Activated naive CD8-positive, alpha-beta T cell treated with anti-CD3 and anti-CD28 coated beads, Interleukin-2, amount 10 ng/mL, durations not matched to agents 7 days and 5 days (primary cell): ENCODE measurements around the gene MICAL3. TPM values are rescaled to one million over a fixed set of nuclear protein-coding genes. Genes with fewer than 3 reads are reported as not detected.

ENCODE experiments used
- ATAC-seq: fragments of 150-1000 bp; cut with Tn5 transposase; one replicate; pipeline ENCODE4 v1.10.0; 2021; ENCODE audit warnings: low read depth, moderate library complexity
- POLR2A ChIA-PET: fragments of 350-600 bp; sonication (Branson Sonifier 250); formaldehyde crosslinking; loops from one replicate; lab custom pipeline; 2021; ENCODE audit warnings: antibody characterized with exemption; lab: Charles Lee
- DNase-seq: peaks from one replicate; pipeline ENCODE4 v3.0.0; 2021
- H3K27ac Mint-ChIP-seq: one replicate; pipeline ENCODE4 v1.8.0; 2022; ENCODE audit warnings: mild to moderate bottlenecking, mixed read lengths
- H3K27me3 Mint-ChIP-seq: one replicate; pipeline ENCODE4 v1.8.0; 2022; ENCODE audit warnings: mild to moderate bottlenecking, moderate library complexity, mixed read lengths
- H3K36me3 Mint-ChIP-seq: one replicate; pipeline ENCODE4 v1.8.0; 2021; ENCODE audit warnings: mild to moderate bottlenecking, mixed read lengths
- H3K4me1 Mint-ChIP-seq: one replicate; pipeline ENCODE4 v1.8.0; 2021; ENCODE audit warnings: mixed read lengths
- H3K4me3 Mint-ChIP-seq: one replicate; pipeline ENCODE4 v1.8.0; 2022; ENCODE audit warnings: mild to moderate bottlenecking, moderate library complexity, mixed read lengths
- H3K9me3 Mint-ChIP-seq: one replicate; pipeline ENCODE4 v1.8.0; 2021; ENCODE audit warnings: mixed read lengths
- total RNA-seq, 2 experiments: library from RNA; stranded (reverse); gene quantifications; one replicate each; pipeline ENCODE4 v1.2.3, GENCODE V29; 2021

The MICAL3 gene
- total RNA-seq, 2 experiments from 2014 or later = 35.7 to 36.8 TPM

DNA sequence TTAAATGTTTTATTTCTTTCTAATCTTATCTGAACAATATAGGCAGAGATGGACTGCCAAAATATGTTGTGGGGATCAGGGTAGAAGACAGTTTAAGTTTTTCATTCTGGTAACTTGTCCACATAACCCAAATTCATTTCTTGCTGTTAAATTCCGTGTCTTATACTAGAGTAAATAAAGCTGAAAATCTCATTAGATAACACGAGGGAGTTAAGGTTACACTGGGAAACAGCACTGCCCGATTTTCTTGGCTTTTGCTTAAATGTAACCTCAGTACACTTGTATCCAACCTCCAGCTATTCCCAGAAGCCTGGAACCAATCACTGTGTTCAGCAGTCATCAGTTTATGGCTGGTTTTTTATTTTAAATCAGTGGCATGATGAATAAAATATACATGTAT, 48.2 kb downstream of the MICAL3 start:
- Mint-ChIP-seq H3K4me3 (no peak overlapping the region), H3K27ac (no peak overlapping the region), H3K4me1 (peaks cover 21% of the 10 kb centered on the region), H3K36me3 (peaks cover 2% of the 10 kb centered on the region), H3K27me3 (no peaks in the 10 kb centered on the region), H3K9me3 (no peaks in the 10 kb centered on the region)
- POLR2A ChIA-PET = no interaction called here
- ATAC-seq = no peak
- DNase-seq = no peak

DNA sequence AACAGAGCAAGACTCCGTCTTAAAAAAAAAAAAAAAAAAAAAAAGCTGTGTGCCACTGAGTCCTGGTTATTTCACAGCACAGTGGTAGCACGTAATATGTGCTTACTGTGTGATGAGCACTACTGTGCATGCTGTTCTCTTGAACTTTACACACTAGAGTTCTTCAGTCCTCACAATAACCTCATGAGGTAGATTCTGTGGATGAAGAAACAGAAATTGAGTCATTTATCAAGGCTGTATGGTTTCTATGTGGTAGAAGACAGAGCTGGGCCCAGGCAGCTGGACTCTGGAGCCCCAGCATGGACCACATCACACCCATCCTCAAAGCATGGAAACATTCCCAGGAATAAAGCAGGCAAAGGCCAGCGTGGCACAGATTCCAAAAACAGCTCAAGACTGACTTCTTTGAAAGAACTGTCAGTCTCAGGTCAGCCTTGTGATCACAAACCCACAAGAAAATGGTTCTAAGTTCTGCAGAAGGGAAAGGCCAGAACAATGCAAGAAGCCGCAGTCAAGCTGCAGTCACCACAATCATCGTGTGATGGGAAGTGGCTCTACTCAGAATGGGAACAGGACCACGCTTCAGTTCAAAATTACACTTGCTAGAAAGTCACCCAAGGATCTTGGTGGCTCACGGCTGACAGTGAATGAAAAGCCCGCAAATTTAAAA, 49.5 kb downstream of the MICAL3 start:
- Mint-ChIP-seq H3K4me3 (no peak overlapping the region), H3K36me3 (peaks cover 2% of the 10 kb centered on the region), H3K4me1 (peaks cover 10% of the 10 kb centered on the region), H3K27ac (no peak overlapping the region), H3K27me3 (no peaks in the 10 kb centered on the region), H3K9me3 (no peaks in the 10 kb centered on the region)
- POLR2A ChIA-PET = interaction anchor here (0.5 kb wide), 1 partner anchor 33 kb away, joined by 5 read pairs; no protein-coding TSS in a partner anchor
- no peak for ATAC-seq
- DNase-seq = no peak

DNA sequence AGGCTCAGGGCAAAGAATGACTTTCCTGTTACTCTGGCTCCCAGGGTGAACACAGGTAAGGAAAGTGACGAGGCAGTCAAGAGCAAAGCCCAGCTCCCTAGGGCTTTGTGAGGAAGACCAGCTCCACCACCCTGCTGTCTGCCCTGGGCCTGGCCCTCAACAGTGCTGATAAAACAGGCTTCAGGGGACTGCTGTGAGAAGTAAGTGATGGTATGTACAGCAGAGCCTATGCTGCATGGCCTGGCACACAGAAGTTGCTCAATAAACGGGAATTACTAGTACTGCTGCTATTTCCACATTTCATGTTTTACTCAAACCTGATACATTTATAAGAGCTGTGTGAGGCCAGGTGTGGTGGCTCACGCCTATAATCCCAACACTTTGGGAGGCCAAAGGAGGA, 50.3 kb downstream of the MICAL3 start:
- Mint-ChIP-seq H3K27ac (no peak overlapping the region), H3K27me3 (no peaks in the 10 kb centered on the region), H3K9me3 (no peaks in the 10 kb centered on the region), H3K4me1 (peaks cover 10% of the 10 kb centered on the region), H3K4me3 (no peak overlapping the region), H3K36me3 (peaks cover 2% of the 10 kb centered on the region)
- POLR2A ChIA-PET = no interaction called here
- no peak for DNase-seq
- no peak for ATAC-seq

DNA sequence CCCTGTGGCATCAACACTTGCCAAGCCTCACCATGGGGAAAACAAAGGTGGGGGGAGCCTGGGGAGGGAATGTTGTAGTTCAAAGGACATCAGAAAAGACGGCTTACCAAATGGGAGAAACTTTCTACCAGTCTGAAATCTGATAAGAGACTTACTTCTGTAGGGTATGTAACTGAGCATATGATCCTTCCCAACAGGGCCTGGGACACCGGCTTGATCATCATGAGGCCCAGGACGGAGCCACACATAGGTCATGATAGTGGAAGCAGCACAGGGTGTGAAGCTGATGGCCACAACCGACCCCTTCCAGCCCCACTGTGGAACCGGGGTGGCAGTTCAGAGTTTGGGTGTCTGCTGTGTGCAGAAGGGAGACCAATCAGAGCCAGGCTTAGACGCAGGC, 51.1 kb downstream of the MICAL3 start:
- ATAC-seq (no peak), DNase-seq (no peak)
- Mint-ChIP-seq H3K27ac (no peak overlapping the region), H3K9me3 (no peaks in the 10 kb centered on the region), H3K4me1 (peaks cover 10% of the 10 kb centered on the region), H3K27me3 (no peaks in the 10 kb centered on the region), H3K4me3 (no peak overlapping the region), H3K36me3 (peaks cover 2% of the 10 kb centered on the region)
- POLR2A ChIA-PET = no interaction called here

DNA sequence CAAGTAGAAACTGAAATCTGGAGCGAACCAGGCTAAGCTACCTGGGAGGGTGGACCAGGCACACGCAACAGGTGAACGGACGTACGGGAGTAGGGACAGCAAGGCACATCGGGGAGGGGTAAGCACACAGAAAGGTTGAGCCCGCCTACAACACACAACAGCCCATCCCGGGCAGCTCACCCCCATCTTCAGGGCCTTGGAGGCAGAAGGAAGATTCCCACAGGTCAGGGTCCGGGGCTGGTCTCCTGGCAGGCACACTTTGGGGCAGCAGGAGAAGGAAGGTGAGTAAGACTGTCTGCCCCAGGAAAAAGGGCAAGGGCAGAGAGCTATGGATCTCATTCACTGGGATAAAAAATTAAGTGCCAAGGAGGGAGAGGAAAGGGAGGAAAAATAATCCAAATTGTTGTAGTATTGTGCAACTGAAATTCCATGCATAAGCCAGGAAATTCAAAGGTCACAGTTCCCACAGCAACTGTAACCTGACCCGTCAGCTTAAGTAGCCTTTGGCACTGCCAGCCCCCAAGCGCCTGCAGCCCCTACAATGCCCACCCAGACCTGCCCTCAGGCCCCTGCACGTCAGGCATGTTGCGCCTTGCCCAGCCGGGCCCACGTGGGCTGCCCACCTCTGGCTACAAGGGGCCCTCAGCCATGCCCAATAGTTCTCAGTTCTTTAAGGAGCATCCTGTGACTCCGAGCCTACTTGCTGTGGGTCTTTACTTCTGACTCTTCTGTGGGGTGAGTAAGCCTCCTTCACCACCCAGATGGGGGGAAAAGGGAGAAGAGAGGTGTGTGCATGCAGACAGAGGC, 51.8 kb downstream of the MICAL3 start:
- ATAC-seq = no peak

DNA sequence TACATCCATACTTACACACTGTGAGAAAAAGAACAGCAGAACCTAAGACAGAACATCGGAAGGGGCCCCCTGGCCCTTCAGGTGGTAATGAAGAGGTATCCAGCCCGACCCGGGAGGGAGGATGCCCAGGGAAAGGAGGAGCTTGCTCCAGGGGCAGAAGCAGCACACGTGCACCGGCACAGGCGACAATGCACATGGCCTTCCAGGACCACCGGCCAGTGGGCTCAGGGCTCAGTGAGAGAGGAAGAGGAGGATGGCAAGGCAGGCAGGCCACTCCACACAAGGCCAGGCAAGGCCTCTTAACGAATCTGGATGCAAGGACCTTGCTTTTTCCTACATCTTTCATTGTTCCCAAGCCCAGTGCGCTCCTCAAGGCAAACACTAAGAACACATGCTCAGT, 52.6 kb downstream of the MICAL3 start:
- ATAC-seq = no peak
- no peaks in the 10 kb centered on the region for H3K9me3 Mint-ChIP-seq
- H3K4me1 Mint-ChIP-seq = peaks cover 11% of the 10 kb centered on the region
- POLR2A ChIA-PET = no interaction called here
- H3K27me3 Mint-ChIP-seq = no peaks in the 10 kb centered on the region
- no peak for DNase-seq
- H3K27ac Mint-ChIP-seq = no peak overlapping the region
- H3K4me3 Mint-ChIP-seq = no peak overlapping the region
- peaks cover 4% of the 10 kb centered on the region for H3K36me3 Mint-ChIP-seq

More for the DNA sequence above, 51.8 kb downstream of the MICAL3 start:
- no peak overlapping the region for H3K27ac Mint-ChIP-seq
- peaks cover 4% of the 10 kb centered on the region for H3K36me3 Mint-ChIP-seq
- peaks cover 10% of the 10 kb centered on the region for H3K4me1 Mint-ChIP-seq
- no peak overlapping the region for H3K4me3 Mint-ChIP-seq
- no peaks in the 10 kb centered on the region for H3K27me3 Mint-ChIP-seq
- POLR2A ChIA-PET = no interaction called here
- no peaks in the 10 kb centered on the region for H3K9me3 Mint-ChIP-seq
- DNase-seq = no peak

DNA sequence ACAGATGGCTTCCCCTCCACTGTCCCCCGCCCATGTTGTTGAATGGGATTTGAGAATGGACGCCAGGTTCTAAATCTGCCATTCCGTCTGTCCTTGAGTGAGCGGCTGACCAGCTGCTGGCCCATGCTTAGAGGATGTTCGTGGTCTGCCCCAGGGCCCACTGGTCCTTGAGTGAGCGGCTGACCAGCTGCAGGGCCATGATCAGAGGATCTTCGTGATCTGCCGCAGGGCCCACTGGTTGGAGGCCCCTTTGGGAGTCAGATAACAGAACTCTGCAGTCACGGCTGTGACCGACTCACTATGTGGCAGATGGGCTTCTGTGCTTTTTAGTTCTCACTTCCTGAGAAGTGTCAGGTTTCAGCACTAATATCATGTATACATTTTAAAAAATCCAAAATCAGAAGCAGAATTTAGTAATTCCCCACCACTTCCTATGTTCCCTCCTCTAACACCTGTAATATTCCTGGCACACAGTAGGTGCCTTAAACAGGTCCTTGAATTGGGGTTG, 54.1 kb downstream of the MICAL3 start:
- POLR2A ChIA-PET = no interaction called here
- no peak for ATAC-seq

DNA sequence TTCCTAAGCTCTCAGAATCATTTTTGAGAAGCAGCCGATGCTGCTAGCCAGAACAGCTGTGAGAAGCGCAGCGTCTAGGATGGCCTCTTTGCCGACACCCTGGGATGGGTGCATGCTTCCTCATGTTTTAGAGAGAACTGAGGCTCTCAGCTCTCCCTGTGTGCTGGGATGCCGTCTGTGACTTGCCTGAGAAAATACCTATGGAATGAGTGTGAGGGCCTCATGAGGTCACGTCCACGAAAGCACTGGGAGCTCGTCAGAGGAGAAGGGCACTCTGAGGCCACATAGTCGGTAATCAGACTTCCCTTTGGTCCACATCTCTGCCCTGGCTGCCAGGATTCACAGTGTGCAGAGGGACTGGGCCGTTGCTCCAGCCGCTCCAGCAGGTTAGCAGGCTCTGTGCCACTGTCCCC, 54.7 kb downstream of the MICAL3 start:
- peaks cover 7% of the 10 kb centered on the region for H3K4me1 Mint-ChIP-seq
- H3K4me3 Mint-ChIP-seq = no peak overlapping the region
- H3K36me3 Mint-ChIP-seq = peaks cover 4% of the 10 kb centered on the region
- POLR2A ChIA-PET = no interaction called here
- no peak for DNase-seq
- ATAC-seq = no peak
- no peaks in the 10 kb centered on the region for H3K9me3 Mint-ChIP-seq
- no peak overlapping the region for H3K27ac Mint-ChIP-seq
- H3K27me3 Mint-ChIP-seq = no peaks in the 10 kb centered on the region

More for the DNA sequence above, 54.1 kb downstream of the MICAL3 start:
- Mint-ChIP-seq H3K36me3 (peaks cover 4% of the 10 kb centered on the region), H3K4me1 (peaks cover 13% of the 10 kb centered on the region), H3K4me3 (no peak overlapping the region), H3K27me3 (no peaks in the 10 kb centered on the region), H3K27ac (no peak overlapping the region), H3K9me3 (no peaks in the 10 kb centered on the region)
- no peak for DNase-seq

DNA sequence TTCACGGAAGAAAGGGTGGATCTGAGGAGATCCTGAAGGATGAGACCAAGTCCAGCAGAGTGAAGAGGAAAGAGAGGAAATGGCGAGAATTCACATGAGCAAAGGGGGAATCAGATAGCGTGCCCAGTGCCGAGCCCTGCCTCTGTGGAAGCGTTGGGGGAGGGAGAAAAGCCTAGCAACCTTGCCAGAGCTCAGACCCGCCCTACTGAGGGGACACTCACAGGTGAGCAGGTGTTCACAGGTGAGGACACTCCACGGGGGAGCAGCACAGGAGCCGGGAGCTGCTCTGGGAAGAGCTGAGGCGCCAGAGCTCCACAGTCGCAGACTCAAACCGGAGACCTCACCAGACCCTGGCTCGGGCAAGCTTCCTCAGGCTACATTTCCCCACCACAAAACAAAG, 56.2 kb downstream of the MICAL3 start:
- Mint-ChIP-seq H3K36me3 (peaks cover 1% of the 10 kb centered on the region), H3K4me3 (no peak overlapping the region), H3K4me1 (peaks cover 6% of the 10 kb centered on the region), H3K27ac (no peak overlapping the region), H3K27me3 (no peaks in the 10 kb centered on the region), H3K9me3 (no peaks in the 10 kb centered on the region)
- ATAC-seq (no peak), DNase-seq (no peak)
- POLR2A ChIA-PET = no interaction called here

DNA sequence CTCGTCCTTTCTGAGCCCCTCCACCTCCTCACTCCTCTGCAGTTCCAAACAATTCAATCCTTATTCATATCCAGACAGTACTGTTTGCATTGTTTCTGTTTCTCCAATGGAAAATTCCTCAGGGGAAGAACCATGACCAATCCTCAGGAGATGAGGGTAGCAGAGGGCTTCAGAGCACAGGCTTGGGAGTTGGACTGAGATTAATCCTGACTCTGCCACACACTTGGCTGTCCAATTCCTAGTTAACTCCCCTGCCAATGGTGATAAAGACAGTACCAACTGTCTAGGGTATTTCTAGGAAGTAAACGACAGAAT, 58.0 kb downstream of the MICAL3 start:
- DNase-seq = no peak
- Mint-ChIP-seq H3K36me3 (peaks cover 1% of the 10 kb centered on the region), H3K9me3 (no peaks in the 10 kb centered on the region), H3K27ac (no peak overlapping the region), H3K4me1 (peaks cover 6% of the 10 kb centered on the region), H3K27me3 (no peaks in the 10 kb centered on the region), H3K4me3 (no peak overlapping the region)
- POLR2A ChIA-PET = no interaction called here
- ATAC-seq = no peak

DNA sequence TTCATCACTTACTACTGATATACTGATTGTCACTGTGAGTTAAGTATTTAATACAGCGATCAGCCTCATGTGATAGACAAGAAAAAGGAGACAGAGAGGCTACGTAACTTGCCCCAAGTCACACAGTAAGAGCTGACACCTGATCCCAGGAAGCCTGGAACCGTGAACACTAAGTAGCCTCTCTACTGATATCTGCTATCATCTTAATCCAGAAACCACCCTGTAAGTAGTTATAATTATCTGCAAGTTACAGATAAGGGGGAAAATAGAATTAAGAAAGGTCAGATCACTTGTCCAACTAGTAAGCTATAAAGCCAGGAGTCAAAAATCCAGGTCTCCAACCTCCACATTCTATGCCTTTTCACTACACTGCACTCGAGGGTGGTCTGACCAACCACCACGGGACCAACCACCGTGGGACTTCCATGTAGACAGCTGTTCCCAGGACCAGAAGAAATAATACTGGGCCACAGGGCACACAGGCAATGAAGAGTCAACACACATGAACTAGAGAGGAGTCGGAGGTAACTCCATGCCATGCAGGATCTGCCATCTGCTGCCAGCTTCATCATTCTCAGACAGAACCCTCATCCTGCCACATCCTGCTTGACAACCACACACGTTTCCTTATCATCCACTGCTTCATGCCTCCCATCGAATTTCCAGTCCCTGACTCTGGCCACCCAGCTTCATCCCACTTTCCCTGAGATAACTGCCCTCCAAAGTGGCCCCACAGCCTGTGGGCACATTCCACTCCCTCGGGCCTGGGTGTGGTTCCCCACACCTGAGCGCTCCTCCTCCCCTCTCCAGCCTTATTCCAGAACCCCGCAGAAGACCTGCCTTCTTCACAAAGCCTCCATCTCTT, 58.6 kb downstream of the MICAL3 start:
- Mint-ChIP-seq H3K9me3 (no peaks in the 10 kb centered on the region), H3K4me3 (no peak overlapping the region), H3K27ac (no peak overlapping the region), H3K27me3 (no peaks in the 10 kb centered on the region), H3K36me3 (peaks cover 1% of the 10 kb centered on the region), H3K4me1 (peaks cover 6% of the 10 kb centered on the region)
- POLR2A ChIA-PET = no interaction called here
- no peak for DNase-seq
- no peak for ATAC-seq

DNA sequence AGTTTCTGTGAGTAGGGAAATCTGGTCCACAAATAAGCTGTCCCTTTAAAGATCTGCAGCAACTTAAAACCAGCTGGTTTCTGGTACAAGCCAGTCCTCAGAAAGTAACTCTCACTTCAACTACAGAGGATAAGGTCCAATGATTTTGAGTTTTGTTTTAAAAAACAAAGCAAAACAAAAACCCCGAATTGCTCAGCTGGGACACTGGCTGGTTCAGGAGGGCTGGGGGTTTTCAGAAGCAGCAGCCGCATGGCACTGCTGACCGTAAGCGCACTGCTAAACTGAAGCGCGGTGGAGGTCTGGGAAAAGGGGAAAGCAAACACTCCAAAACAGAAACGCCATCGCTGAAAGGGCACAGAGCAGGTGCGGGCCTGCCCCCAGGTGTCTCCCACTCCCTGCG, 59.7 kb downstream of the MICAL3 start:
- ATAC-seq (no peak), DNase-seq (no peak)
- H3K4me3 Mint-ChIP-seq = no peak overlapping the region
- no peaks in the 10 kb centered on the region for H3K9me3 Mint-ChIP-seq
- peaks cover 3% of the 10 kb centered on the region for H3K36me3 Mint-ChIP-seq
- H3K27ac Mint-ChIP-seq = no peak overlapping the region
- H3K27me3 Mint-ChIP-seq = no peaks in the 10 kb centered on the region
- POLR2A ChIA-PET = no interaction called here
- peaks cover 6% of the 10 kb centered on the region for H3K4me1 Mint-ChIP-seq

DNA sequence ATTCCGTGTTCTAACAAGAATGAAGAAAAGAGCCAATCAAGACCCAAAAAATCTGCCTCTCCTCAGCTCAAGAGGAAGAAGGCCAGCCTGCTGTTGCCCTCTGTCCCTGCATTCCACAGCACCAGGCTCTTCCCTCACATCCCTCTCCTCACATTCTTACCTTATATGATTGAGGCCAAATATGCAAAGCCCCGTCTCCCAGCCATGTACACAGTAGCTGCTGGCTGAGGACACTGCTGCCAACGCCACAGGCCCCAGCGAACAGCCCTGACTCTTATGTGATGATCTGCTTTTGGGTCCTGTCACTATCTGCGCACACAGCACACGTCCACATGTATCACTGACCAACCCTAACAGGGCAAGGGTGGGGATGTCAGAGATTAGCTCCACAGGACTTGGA, 60.2 kb downstream of the MICAL3 start:
- Mint-ChIP-seq H3K36me3 (peaks cover 3% of the 10 kb centered on the region), H3K4me3 (no peak overlapping the region), H3K27me3 (no peaks in the 10 kb centered on the region), H3K9me3 (no peaks in the 10 kb centered on the region), H3K27ac (no peak overlapping the region), H3K4me1 (peaks cover 6% of the 10 kb centered on the region)
- POLR2A ChIA-PET = no interaction called here
- ATAC-seq = no peak
- no peak for DNase-seq
